Measurements from ENCODE around the gene SLC25A40. TPM values are rescaled to one million over a fixed set of nuclear protein-coding genes. Genes with fewer than 3 reads are reported as not detected.
"Not testable (repeated sequence)": the region's sequence is repeated elsewhere in the genome, so short reads cannot be mapped to it uniquely, and the experiment has no call there.

Gene SLC25A40
- 27.0 TPM for total RNA-seq
- long read RNA-seq, full-length matches to known transcripts = 6 of 30 reads
- long read RNA-seq, partial matches to known transcripts = 0 of 30 reads
- long read RNA-seq, other reads (novel, unspliced or antisense) = 24 of 30 reads

DNA sequence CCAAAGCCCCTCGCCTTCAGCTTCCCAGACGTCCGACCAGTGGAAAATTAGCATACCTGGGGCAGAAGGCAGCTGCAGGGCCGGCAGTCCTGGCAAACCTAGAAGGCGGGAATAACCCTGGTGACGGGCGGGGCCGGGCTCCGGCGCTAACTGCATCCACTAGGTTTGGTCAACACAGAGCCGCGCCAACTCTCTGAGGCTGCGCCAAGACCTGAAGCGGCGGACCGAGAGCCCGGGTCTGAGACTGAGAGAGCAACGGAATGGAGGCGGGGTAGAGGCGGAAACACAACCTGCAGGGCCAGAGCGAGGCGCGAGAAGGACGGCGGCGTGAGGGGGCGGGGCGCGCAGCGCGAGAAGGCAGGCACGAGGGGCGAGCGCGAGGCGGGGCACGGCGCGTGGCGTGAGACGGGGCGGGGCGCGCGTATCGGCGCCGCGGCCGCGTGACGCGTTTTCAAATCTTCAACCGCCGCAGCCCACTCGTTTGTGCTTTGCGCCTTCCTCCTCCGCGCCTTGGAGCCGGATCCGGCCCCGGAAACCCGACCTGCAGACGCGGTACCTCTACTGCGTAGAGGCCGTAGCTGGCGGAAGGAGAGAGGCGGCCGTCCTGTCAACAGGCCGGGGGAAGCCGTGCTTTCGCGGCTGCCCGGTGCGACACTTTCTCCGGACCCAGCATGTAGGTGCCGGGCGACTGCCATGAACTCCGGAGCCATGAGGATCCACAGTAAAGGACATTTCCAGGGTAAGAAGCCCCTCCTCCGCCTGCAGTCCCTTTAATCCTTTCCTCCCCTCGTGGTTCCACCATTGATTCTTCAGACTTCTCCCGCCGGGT lies at the start of gene SLC25A40, which contains the start of gene DBF4:
Gene SLC25A40, minus strand, starts transcription at position 321 of the 829 bp plus-strand sequence. CDS start 17,633 bp downstream, outside the sequence.
Gene DBF4, plus strand, starts transcription at position 454 of the 829 bp plus-strand sequence. Its CDS starts 240 bp downstream, at position 694.
- intact Hi-C loops (cut with micrococcal nuclease) = no loop called here

DNA sequence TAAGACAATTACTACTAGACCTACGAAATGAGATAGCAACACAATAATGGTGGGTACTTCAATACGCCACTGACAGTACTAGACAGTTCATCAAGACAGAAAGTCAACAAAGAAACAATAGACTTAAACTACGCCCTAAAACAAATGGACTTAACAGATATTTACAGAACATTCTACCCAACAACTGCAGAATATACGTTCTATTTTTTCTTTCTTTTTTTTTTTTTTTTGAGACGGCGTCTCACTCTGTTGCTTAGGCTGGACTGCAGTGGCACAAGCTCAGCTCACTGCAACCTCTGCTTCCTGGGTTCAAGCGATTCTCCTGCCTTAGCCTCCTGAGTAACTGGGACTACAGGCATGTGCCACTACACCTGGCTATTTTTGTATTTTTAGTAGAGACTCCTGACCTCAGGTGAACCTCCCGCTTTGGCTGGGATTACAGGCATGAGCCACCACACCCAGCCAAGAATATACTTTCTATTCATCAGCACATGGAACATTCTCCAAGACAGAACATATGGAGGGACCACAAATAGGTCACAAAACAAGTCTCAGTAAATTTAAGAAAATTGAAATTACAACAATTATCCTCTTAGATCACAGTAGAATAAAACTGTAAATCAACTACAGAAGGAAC lies 46.7 kb upstream of the SLC25A40 start:
- DNase-seq; H3K9me3 ChIP-seq (replicated peaks); H3K27ac ChIP-seq (replicated peaks); H3K4me3 ChIP-seq; H3K36me3 ChIP-seq; H3K27me3 ChIP-seq (ENCODE audit: low read depth); H3K4me1 ChIP-seq; intact Hi-C loops (cut with micrococcal nuclease): not testable (repeated sequence)

More for the DNA sequence above, at the start of gene SLC25A40, which contains the start of gene DBF4:
- Histone ChIP-seq H3K36me3 (peaks cover 3% of the 10 kb centered on the region), H3K9me3 (replicated peaks) (peaks cover 18% of the 10 kb centered on the region), H3K27me3 (ENCODE audit: low read depth) (no peaks in the 10 kb centered on the region), H3K4me1 (peaks cover 35% of the 10 kb centered on the region), H3K4me3 (peak within 1 kb of the TSS; percentile 88), H3K27ac (replicated peaks) (peak within 1 kb of the TSS; percentile 90)
- DNase-seq = peak; percentile 97
- TF ChIP-seq, protein P1, sequence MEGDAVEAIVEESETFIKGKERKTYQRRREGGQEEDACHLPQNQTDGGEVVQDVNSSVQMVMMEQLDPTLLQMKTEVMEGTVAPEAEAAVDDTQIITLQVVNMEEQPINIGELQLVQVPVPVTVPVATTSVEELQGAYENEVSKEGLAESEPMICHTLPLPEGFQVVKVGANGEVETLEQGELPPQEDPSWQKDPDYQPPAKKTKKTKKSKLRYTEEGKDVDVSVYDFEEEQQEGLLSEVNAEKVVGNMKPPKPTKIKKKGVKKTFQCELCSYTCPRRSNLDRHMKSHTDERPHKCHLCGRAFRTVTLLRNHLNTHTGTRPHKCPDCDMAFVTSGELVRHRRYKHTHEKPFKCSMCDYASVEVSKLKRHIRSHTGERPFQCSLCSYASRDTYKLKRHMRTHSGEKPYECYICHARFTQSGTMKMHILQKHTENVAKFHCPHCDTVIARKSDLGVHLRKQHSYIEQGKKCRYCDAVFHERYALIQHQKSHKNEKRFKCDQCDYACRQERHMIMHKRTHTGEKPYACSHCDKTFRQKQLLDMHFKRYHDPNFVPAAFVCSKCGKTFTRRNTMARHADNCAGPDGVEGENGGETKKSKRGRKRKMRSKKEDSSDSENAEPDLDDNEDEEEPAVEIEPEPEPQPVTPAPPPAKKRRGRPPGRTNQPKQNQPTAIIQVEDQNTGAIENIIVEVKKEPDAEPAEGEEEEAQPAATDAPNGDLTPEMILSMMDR (IDR thresholded peaks at IDR 0.05; ENCODE audit: borderline replicate concordance) = peak; percentile 4

- DNase-seq = no peak
- TF ChIP-seq, protein P1 (IDR thresholded peaks at IDR 0.05; ENCODE audit: borderline replicate concordance) = no peak
Measured at GRCh38 chr7:87920578-87920977, 44.4 kb upstream of the SLC25A40 start.

GRCh38 chr7:87919875-87920274 lies 43.7 kb upstream of the SLC25A40 start:
- no peaks in the 10 kb centered on the region for H3K27me3 ChIP-seq (ENCODE audit: low read depth)
- no peaks in the 10 kb centered on the region for H3K36me3 ChIP-seq
- no peak overlapping the region for H3K4me3 ChIP-seq
- intact Hi-C loops (cut with micrococcal nuclease) = no loop called here
- H3K27ac ChIP-seq (replicated peaks) = no peak overlapping the region
- no peaks in the 10 kb centered on the region for H3K9me3 ChIP-seq (replicated peaks)
- no peaks in the 10 kb centered on the region for H3K4me1 ChIP-seq
- TF ChIP-seq, protein P1 (IDR thresholded peaks at IDR 0.05; ENCODE audit: borderline replicate concordance) = no peak
- DNase-seq = no peak

More at GRCh38 chr7:87920578-87920977, 44.4 kb upstream of the SLC25A40 start:
- Histone ChIP-seq H3K27ac (replicated peaks) (no peak overlapping the region), H3K4me1 (no peaks in the 10 kb centered on the region), H3K36me3 (no peaks in the 10 kb centered on the region), H3K9me3 (replicated peaks) (no peaks in the 10 kb centered on the region), H3K27me3 (ENCODE audit: low read depth) (no peaks in the 10 kb centered on the region), H3K4me3 (no peak overlapping the region)
- intact Hi-C loops (cut with micrococcal nuclease) = no loop called here

DNA sequence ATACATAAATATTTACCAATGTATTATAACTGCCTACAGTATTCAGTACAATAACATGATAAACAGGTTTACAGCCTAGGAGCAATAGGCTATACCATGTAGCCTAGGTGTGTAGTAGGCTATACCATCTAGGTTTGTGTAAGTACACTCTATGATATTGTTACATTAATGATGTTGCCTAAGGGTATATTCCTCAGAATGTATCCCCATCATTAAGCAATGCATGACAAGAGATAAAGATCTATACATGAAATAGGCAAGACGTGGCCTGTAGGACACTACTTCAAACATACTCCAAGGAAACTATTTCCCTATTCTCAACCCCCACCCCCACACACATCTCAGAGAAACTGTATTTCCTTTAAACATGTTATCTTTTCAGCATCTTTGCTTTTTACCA lies 42.6 kb upstream of the SLC25A40 start:
- no peaks in the 10 kb centered on the region for H3K36me3 ChIP-seq
- TF ChIP-seq, protein P1 (IDR thresholded peaks at IDR 0.05; ENCODE audit: borderline replicate concordance) = no peak

More for the DNA sequence above, 42.6 kb upstream of the SLC25A40 start:
- H3K4me1 ChIP-seq = no peaks in the 10 kb centered on the region
- no peak overlapping the region for H3K4me3 ChIP-seq
- no peak overlapping the region for H3K27ac ChIP-seq (replicated peaks)
- no peak for DNase-seq
- no peaks in the 10 kb centered on the region for H3K27me3 ChIP-seq (ENCODE audit: low read depth)
- H3K9me3 ChIP-seq (replicated peaks) = no peaks in the 10 kb centered on the region
- intact Hi-C loops (cut with micrococcal nuclease) = no loop called here

Measured in left ventricle myocardium inferior (tissue), 1 donor.